ENCODE data around the gene CTNND2.

DNA sequence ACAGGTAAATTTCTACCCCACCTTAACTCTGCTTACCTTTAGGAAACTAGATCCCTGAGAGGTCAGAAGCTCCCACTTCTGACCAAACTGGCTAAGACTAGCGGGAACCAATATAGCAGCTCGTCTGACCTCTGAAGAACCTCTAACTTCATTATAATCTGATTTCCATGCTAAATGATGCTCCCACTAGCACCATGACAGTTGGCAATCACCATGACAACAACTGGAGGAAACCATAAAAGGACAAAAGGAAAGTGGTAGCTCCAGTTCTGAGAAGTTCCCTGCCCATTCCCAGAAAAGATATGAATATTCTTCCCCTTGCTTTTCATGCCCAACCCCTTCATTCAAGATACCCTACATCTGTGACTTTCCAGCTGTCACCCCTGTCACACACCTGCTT lies 483.3 kb downstream of the CTNND2 start:
- TF ChIP-seq ZNF274 (IDR thresholded peaks at IDR 0.05; ENCODE audit: insufficient read depth, insufficient read length) (no peak), MTA2 (IDR thresholded peaks at IDR 0.05; ENCODE audit: low read depth) (no peak), NFYB (IDR thresholded peaks at IDR 0.05; ENCODE audit: insufficient read depth, low read depth, low read length) (no peak), POLR2A (IDR thresholded peaks at IDR 0.05; ENCODE audit: low read depth, low read length) (no peak), TARDBP (IDR thresholded peaks at IDR 0.05; ENCODE audit: borderline replicate concordance) (no peak), ZNF384 (IDR thresholded peaks at IDR 0.05; ENCODE audit: borderline replicate concordance, low read depth, low read length) (no peak)
- TF ChIP-seq, protein P1, sequence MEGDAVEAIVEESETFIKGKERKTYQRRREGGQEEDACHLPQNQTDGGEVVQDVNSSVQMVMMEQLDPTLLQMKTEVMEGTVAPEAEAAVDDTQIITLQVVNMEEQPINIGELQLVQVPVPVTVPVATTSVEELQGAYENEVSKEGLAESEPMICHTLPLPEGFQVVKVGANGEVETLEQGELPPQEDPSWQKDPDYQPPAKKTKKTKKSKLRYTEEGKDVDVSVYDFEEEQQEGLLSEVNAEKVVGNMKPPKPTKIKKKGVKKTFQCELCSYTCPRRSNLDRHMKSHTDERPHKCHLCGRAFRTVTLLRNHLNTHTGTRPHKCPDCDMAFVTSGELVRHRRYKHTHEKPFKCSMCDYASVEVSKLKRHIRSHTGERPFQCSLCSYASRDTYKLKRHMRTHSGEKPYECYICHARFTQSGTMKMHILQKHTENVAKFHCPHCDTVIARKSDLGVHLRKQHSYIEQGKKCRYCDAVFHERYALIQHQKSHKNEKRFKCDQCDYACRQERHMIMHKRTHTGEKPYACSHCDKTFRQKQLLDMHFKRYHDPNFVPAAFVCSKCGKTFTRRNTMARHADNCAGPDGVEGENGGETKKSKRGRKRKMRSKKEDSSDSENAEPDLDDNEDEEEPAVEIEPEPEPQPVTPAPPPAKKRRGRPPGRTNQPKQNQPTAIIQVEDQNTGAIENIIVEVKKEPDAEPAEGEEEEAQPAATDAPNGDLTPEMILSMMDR (IDR thresholded peaks at IDR 0.05 in 2 of 3, conservative IDR thresholded peaks at IDR 0.05 in 1 of 3; ENCODE audit: control insufficient read depth in 2 of 3, extremely low read depth in 1 of 3, insufficient read depth in 1 of 3, low read depth in 3 of 3, low read length in 3 of 3): no peak
- TF ChIP-seq, protein P2, sequence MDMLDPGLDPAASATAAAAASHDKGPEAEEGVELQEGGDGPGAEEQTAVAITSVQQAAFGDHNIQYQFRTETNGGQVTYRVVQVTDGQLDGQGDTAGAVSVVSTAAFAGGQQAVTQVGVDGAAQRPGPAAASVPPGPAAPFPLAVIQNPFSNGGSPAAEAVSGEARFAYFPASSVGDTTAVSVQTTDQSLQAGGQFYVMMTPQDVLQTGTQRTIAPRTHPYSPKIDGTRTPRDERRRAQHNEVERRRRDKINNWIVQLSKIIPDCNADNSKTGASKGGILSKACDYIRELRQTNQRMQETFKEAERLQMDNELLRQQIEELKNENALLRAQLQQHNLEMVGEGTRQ (IDR thresholded peaks at IDR 0.05; ENCODE audit: borderline replicate concordance, low read depth, low read length): no peak

Measured in GM12878 (cell line).